Hematopoietic multipotent progenitor cell treated with erythropoietin and hydrocortisone succinate and interleukin-3 and kit ligand, for 4 days (in vitro differentiated cells): ENCODE results near the gene IGF2BP1.
"Not testable (repeated sequence)": the region's sequence is repeated elsewhere in the genome, so short reads cannot be mapped to it uniquely, and the experiment has no call there.

ENCODE experiments used
- DNase-seq: peaks from one replicate; pipeline ENCODE4 v3.0.0-alpha.2; 2015

The IGF2BP1 gene

DNA sequence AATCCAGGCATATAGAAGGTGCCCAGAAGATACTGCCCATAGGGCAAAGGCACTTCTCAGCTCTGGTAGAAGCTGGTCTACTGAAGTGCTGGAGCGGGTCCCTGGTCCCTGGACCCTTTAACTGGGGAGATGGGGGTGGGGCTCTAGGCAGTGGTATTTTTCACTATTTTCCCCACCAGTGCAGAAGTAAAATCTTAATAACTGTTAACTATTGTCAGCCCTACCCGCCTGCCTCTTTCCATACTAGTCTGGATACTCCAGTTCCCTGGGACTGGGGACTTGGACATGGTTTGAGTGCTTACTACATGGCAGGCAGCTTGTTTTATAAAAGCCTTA, 24.6 kb downstream of the IGF2BP1 start:
- DNase-seq: no peak

DNA sequence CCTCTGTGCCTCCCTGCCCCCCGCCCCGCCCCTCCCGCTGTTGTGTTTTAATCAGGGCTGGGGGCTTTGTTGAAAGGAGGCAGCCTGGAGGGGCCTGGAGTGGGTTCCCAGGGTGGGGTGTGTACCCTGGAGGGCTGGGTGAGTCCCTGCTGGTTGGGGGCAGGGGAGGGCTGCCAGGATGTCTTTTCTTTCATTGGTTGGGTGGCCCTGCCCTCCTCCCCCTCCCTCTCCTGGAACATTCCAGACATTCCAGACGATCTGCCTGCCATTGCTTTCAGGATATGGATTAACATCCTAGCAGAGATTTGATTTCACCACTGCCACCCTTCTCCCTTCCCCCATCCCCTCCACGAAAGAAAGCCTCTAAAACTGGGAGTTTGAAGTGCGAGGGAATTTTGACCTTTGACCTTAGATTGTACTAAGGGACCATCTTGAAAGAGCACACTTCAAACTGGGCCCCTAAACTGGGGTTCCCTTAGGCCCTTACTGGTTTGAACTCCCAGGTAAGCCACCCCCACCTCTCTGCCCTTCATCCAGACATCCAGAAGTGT, 25.3 kb downstream of the IGF2BP1 start:
- DNase-seq: no peak

DNA sequence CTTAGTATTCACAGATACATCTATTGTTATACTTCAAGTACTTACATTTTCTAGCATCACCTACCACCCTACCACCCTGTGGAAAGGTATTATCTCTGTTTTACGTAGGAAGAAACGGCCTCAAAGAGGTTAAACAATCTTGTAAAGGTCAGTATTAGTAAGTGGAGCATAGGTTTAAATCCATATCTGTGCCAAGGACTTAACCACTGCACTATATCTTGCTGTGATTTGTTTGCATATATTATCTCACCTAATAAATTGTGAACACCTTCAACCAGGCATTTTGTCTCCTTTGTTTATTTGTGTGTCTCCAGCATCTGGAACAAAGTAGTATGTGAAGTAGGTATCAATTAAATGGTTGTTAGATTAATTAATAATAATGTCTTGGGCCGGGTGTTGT, 27.3 kb downstream of the IGF2BP1 start:
- DNase-seq: no peak

DNA sequence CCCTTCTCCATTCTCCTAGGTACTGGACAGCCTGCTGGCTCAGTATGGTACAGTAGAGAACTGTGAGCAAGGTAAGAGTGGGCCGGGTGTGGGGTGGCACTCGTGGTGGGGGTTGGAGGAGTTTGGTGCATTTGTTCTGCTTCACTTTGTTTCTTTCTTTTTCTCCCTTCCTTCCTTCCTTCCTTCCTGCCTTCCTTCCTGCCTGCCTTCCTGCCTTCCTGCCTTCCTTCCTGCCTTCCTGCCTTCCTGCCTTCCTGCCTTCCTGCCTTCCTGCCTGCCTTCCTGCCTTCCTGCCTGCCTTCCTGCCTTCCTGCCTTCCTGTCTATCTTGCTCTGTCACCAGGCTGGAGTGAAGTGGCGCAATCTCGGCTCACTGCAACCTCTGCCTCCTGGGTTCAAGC, 29.3 kb downstream of the IGF2BP1 start:
- DNase-seq: not testable (repeated sequence)

DNA sequence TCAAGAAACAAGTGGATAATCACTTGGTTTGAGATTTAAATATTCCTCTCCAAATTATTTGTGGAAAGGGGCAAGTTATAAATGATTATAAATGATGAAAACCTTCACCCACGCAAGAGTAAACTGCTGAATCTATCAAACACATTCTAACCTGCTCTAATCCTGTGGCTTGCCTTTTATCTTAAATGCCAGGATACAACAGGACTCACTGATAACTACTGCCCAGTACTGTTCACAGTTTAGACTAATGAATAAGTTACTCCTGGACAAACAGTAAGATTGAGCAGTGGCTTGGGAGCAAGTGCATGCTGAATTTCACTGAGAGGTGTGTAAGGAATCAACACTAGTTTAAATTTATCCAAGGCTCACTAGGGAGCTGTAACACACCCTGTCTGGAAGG, 31.1 kb downstream of the IGF2BP1 start:
- peak; percentile 52 for DNase-seq

DNA sequence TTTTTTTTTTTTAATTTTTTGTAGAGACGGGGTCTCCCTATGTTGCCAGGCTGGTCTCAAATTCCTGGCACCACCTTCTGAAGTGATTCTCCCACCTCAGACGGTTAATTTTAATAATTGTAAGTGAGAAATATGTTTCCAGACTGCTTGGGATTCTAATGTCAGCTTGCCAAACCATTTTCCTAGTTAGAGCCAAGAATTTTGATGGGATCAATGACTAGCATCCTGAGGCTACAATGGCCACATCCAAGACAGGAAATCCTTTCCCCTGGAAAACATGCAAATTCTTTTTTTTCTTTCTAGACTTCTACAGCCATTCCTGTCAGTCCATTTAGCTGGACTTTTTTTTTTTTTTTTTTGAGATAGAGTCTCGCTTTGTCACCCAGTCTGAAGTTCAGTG, 32.6 kb downstream of the IGF2BP1 start:
- DNase-seq: no peak

DNA sequence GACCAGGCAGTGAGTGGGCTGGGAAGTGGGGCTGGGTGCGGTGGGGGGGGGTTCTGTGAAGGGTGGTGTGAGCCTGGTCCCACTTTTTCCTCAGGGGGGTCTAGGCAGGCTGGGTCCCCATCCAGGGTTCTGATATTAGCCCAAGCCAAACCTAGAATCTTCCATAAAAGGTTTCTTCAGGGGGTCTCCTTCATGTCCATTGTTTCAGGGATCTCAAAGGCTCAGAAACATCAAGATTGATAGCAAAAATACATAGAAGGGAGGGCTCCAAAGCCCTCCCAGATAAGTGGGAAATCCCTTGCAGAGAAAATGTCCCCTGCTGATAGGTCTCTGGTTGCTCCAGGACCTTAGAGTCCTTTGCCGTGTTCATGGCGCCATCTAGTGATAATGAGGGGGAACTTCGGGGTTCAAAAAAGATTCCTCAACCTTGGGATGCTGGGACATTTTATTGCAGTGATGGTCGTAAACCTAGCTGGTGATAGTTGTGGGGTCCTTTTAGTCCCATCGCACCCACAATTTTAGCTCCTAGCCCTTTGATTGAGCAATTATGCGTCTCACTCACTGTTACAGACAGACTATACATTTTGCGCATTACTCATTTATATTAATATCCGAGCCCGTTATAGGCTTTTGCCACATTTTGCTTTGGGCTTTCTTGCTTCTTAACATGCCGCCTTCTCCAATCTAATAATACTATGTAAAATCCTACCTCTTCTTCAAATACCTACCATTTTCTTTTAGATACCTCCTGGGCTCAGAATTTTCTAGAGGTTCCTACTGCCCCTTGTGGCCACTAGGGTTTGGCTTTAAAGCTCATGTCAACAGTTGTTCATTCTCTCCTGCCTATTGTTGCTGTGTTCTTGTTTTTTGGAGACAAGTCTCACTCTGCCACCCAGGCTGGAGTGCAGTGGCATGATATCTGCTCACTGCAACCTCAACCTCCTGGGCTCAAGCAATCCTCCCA, 35.1 kb downstream of the IGF2BP1 start:
- DNase-seq: peak; percentile 87

DNA sequence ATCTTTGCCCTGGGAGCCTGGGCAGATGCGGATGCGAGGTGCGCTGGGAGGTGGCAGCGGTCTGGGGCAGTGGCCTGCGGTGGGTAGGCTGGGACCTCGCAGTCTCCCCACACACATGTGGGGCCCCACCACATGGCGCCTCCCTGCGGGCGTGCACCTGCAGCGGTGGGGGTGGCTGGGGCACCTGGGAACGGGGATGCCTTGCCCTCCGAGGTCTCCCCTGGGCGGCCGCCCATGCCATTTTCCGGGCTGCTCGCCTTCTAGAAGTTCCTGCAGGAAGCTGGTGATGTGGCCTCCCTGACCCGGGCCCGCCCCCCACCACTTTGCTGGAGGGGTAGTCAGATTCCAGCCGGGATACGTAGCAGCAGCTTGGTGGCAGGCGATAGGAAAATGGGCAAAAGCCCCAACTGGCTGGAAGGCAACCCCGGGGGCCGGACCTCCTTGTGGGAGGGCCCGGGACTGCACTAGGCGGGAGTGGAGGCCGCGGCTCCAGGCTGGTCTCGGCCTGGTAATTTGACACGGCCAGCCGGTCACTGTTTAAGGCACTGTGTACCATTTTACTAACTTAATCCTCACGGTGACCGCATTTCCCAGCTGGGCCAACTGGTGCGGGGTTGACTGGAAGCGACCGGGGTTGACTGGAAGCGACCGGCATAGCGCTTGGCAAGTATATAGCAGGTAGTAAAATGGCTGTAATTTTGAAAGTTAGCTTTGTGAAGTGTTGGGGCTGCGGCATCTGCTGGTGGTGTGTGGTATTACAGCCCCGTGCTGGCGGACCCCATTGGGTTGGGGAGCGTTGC, 38.5 kb downstream of the IGF2BP1 start:
- DNase-seq: peak; percentile 57

DNA sequence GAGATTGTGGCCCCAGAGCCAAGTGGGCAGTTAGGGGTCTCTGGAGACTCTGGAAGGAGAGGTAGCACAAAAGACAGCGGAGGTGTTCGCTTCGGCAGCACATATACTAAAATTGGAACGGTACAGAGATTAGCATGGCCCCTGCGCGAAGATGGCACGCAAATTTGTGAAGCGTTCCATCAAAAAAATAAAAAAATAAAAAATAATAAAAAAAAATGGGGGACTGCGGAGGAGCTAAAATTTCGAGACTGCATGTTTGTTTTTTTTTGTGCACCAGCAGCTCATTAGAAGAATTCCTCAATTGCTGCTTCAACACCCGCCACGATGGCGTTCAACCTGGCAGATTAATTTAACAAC, 39.1 kb downstream of the IGF2BP1 start:
- DNase-seq: no peak

DNA sequence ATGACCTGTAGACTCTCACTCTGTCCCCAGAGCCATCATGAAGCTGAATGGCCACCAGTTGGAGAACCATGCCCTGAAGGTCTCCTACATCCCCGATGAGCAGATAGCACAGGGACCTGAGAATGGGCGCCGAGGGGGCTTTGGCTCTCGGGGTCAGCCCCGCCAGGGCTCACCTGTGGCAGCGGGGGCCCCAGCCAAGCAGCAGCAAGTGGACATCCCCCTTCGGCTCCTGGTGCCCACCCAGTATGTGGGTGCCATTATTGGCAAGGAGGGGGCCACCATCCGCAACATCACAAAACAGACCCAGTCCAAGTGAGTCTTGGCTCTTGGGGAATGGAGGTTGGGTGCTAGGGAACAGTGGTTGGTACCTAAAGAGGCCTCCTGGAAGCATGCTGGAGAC, 41.0 kb downstream of the IGF2BP1 start:
- no peak for DNase-seq

DNA sequence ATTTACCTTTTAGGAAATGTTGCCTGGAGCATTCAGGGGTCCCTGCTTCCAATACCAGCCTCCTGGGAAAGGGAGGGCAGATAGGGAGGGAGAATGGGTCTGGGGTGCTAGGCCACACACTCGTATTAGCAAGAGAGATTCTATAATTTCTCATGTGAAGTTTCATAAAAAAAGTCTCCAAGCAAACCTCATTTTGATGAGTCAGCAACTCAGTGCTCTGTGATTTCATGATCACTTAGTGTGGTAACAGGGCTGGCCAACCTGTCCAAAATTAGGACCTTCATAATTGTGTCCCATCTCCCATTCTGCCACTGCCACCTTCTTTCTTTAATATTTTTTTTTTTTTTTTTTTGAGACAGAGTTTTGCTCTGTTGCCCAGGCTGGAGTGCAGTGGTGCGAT, 41.4 kb downstream of the IGF2BP1 start:
- DNase-seq: no peak

DNA sequence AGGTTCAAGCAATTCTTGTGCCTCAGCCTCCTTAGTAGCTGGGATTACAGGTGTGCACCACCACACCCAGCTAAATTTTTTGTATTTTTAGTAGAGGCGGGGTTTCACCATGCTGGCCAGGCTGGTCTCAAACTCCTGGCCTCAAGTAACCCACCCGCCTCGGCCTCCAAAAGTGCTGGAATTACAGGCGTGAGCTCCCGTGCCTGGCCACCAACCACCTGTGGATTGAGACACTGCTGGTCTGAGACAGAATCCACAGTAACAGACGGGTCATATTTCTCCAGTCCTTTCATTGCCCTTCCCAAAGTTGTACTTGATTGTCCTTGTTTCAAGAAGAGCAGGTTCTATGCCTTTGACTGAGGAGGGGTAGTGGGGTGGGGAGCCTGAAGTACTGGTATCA, 42.3 kb downstream of the IGF2BP1 start:
- not testable (repeated sequence) for DNase-seq

DNA sequence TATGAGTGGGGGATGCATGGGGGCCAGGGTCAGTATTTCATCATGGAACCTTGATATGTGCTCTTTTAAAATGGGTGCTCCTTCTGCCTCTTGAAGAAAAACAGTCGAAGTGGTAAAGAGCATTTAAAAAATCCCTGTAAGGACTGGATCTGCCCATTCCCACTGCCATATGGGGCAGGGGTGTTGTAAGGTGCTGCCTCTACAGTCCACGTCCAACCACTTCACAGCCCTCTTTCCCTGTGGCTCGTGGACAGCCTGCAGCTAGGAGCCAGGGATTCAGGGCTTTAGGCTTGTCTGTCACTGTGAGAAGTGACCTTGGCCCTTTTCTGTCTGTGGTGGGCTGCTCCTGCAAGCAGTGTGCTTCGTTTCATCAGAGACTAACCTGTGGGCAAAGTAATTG, 44.3 kb downstream of the IGF2BP1 start:
- DNase-seq: no peak

DNA sequence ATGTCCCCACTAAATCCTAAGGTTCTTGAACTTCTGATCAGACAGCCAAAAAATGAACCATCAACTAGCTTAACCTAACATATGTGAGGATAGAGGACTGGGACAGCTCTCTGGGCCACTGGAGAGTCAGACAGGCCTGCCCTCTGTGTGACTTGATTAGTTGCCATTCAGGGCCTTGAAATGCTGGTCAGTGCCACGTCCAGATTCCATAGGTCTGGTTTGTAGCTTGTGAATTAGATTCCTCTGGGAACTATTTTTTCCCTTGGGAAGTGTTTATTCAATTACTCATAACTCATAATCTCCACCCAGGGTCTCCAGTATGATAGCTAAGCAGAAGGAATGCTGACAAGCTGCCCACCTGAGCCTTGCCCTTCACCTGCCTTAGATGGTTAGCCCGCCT, 48.2 kb downstream of the IGF2BP1 start:
- DNase-seq: no peak

DNA sequence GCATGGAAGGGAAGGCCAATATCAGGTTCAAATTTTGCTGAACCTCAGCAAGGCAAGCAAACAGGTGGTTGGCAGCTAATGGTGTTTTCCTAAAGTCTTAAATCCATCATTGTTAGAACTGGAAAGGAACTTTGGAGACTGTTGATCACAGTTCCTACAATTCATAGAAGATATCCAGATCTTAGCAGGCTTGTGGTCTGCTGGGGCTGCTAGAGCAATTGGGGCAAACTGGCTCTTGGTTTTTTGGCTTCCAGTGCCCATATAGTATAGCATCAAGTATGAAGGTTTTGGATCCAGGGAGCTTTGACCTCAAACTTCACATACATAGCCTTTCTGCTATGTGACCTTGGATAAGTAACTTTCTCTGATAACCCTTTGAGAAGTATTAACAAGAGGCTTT, 49.7 kb downstream of the IGF2BP1 start:
- DNase-seq: no peak

DNA sequence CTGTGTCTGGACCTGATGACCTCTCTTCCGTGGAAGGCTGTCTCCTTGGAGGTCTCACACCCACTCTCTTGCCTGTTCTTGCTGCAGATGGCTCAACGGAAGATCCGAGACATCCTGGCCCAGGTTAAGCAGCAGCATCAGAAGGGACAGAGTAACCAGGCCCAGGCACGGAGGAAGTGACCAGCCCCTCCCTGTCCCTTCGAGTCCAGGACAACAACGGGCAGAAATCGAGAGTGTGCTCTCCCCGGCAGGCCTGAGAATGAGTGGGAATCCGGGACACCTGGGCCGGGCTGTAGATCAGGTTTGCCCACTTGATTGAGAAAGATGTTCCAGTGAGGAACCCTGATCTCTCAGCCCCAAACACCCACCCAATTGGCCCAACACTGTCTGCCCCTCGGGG, 52.1 kb downstream of the IGF2BP1 start:
- no peak for DNase-seq

DNA sequence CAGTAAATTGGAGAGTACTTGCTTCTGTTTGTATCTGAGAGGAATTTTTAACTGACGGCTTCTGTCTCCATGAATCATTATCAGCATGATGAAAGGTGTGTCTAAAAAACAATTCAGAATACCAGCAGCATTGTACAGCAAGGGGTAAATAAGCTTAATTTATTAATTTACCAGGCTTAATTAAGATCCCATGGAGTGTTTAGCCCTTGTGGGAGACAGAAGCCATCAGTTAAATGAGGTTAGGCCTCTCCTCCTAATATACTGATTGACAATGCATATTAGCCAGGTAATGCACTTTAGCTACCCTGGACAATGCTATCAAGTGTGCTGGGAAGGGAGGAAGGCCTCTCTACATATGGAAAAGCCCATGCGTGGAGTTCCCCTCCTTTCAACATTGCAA, 53.4 kb downstream of the IGF2BP1 start:
- no peak for DNase-seq

DNA sequence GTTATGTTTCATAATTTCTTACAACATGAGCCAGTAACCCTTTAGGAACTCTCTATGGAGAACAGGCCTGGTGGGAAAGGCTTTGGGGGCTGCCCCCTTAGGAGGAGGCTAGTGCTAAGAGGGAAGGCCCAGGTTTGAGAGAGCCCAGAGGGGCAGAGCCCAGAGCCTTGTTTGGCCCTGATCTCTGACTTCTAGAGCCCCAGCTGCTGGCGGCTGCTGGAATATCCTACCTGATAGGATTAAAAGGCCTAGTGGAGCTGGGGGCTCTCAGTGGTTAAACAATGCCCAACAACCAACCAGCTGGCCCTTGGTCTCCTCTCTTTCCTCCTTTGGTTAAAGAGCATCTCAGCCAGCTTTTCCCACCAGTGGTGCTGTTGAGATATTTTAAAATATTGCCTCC, 54.1 kb downstream of the IGF2BP1 start:
- no peak for DNase-seq

DNA sequence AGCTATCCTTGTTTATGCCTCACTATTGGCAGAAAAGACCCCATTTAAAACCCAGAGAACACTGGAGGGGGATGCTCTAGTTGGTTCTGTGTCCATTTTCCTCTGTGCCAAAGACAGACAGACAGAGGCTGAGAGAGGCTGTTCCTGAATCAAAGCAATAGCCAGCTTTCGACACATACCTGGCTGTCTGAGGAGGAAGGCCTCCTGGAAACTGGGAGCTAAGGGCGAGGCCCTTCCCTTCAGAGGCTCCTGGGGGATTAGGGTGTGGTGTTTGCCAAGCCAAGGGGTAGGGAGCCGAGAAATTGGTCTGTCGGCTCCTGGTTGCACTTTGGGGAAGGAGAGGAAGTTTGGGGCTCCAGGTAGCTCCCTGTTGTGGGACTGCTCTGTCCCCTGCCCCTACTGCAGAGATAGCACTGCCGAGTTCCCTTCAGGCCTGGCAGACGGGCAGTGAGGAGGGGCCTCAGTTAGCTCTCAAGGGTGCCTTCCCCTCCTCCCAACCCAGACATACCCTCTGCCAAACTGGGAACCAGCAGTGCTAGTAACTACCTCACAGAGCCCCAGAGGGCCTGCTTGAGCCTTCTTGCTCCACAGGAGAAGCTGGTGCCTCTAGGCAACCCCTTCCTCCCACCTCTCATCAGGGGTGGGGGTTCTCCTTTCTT, 56.1 kb downstream of the IGF2BP1 start:
- no peak for DNase-seq

DNA sequence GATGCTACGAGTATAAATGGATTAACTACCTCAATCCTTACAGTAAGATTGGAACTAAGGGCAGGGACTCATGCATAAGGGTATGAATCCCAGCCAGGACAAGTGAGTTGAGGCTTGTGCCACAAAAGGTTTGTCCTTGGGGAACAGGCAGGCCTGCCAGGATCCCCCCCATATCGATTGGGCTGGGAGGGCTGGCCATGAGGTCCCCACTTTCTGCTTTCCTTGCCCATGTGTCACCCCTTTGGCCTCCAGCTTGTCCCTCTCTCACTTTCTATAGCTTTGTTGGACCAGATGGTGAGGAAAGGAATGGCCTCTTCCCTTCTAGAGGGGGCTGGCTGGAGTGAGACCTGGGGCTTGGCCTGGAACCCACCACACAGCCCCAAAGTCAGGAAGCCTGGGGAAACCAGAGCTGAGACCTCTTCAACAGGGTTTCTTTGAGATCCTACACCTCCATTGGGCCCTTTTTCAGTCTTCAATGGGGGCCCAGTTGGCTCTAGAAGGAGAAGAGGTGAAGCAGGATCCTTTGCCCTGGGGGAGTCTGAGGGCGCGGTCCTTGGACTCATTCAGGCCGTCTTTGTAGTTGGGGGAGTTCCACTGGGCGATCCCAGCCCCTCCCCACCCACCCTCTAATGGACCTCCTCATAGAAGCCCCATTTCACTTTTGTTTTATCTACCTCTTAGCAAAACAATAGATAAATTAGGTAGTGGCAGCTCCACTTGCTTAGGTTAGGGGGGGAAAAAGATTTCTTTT, 57.3 kb downstream of the IGF2BP1 start:
- DNase-seq: no peak

DNA sequence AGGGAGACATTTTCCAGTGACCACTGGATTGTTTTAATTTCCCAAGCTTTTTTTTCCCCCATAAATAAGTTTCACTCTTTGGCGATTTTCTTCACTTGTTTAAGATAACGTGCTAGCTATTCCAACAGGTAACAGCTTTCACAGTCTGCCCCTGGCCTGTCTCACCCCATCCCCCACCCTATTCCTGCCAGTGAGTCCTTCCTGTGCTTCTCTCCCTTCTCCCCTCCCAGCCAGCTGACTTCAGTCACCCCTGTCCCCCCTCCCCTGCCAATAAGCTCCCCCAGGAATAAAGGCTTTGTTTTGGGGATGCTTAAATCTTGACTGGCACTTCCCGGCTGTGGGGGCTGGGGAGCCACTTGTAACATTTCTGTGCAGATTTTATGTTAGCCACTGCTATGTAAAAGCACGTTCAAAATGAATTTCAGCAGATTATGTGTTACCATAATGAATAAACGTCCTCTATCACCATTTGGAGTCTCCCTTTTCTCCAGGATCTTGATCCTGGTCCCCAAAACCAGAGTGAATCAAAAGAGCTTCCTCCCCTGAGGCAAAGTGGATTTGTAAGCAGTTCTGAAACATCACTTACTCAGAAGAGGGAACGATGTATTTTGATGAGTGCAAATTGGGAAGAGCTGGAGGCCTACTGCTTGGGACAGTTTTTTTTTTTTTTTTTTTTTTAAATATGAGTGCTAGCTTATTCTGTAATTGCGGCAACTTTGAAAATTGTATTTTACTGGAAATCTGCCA, 58.2 kb downstream of the IGF2BP1 start:
- no peak for DNase-seq

DNA sequence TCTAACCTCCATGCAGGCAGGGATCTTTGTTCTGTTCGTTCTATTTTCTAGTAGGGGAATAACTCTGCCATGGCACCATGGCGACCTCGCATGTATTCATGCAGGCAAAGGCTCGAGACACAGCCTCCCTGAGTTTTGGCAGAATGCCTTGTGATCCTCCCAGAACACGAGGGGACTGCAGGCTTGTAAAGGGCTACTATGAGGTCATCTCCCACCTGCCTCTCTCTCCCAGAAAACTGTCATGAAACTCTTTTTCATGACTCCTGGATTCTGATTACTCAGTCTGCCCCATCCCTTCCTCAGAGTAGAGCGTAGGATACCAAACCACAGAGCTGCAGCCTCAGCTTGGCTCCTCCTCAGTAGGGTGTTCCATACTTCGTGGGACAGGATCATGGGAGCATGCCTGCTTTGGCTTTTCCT, 64.3 kb downstream of the IGF2BP1 start:
- no peak for DNase-seq
